ENCODE data around the gene RALGAPA2.

GRCh38 chr20:20649945-20650344 lies 62.5 kb downstream of the RALGAPA2 start:
- TF ChIP-seq, protein P1, sequence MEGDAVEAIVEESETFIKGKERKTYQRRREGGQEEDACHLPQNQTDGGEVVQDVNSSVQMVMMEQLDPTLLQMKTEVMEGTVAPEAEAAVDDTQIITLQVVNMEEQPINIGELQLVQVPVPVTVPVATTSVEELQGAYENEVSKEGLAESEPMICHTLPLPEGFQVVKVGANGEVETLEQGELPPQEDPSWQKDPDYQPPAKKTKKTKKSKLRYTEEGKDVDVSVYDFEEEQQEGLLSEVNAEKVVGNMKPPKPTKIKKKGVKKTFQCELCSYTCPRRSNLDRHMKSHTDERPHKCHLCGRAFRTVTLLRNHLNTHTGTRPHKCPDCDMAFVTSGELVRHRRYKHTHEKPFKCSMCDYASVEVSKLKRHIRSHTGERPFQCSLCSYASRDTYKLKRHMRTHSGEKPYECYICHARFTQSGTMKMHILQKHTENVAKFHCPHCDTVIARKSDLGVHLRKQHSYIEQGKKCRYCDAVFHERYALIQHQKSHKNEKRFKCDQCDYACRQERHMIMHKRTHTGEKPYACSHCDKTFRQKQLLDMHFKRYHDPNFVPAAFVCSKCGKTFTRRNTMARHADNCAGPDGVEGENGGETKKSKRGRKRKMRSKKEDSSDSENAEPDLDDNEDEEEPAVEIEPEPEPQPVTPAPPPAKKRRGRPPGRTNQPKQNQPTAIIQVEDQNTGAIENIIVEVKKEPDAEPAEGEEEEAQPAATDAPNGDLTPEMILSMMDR (IDR thresholded peaks at IDR 0.05): no peak
- TF ChIP-seq POLR2A (IDR thresholded peaks at IDR 0.05): no peak

All from testis (tissue), 2 donors.